ENCODE measurements around the gene TRIM44. TPM values are rescaled to one million over a fixed set of nuclear protein-coding genes. Genes with fewer than 3 reads are reported as not detected.

TRIM44 gene
- total RNA-seq, 5 donors from 2014 or later (not counting 1 experiment from before 2014, with no cell fraction given), result 39.8 to 58.4 (median 51.7) TPM

DNA sequence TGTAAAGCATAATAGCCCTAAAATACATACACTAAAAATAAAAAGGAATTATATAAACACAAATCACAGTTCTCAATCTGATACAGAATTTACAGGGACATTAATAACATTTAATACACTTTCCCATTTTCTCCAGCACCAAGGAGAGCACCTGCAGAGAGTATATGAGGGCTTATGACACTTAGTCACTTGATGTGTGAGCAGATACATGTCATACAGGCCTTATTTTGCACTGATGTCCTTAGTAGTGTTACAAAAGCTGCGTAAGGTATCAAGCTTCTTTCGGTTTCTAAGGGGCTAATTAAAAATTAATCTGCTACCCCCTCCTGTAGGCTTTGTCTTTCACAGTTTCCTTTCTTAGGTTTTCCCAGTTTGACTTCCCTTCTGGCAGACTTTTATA, 61.3 kb downstream of the TRIM44 start:
- ATAC-seq (replicated peaks in 1 of 4), result no peak

GRCh38 chr11:35725885-35726284, 63.3 kb downstream of the TRIM44 start:
- H3K36me3 Mint-ChIP-seq, result peaks cover 65% of the 10 kb centered on the region

More for the DNA sequence above, 61.3 kb downstream of the TRIM44 start:
- peaks cover 4 to 29% of the 10 kb centered on the region in 2 donors for H3K36me3 ChIP-seq (ENCODE audit: control insufficient read depth in 2 of 2, extremely low read depth in 1 of 2, insufficient read depth in 1 of 2, low read length in 1 of 2)
- no peak overlapping the region for H3K27ac ChIP-seq (ENCODE audit: low read length)
- peaks cover 0 to 8% (median 2%) of the 10 kb centered on the region in 3 donors for H3K9me3 Mint-ChIP-seq
- H3K27me3 ChIP-seq (replicated peaks in 1 of 2; ENCODE audit: control insufficient read depth in 2 of 2, extremely low read depth in 1 of 2, insufficient read depth in 2 of 2, low read length in 1 of 2), result no peaks in the 10 kb centered on the region
- DNase-seq, result no peak
- peaks cover 26 to 39% (median 30%) of the 10 kb centered on the region in 3 donors for H3K4me1 Mint-ChIP-seq
- no peak overlapping the region for H3K27ac Mint-ChIP-seq
- no peaks in the 10 kb centered on the region for H3K9me3 ChIP-seq
- no peaks in the 10 kb centered on the region for H3K4me1 ChIP-seq (ENCODE audit: control insufficient read depth in 1 of 2, extremely low read depth in 1 of 2, insufficient read depth in 2 of 2, low read length in 2 of 2)
- ChIA-PET CTCF (no interaction called here), POLR2A (interaction anchor here (0.5 to 0.6 kb wide), 2 partner anchors 1300 to 1678 kb away, joined by 3 to 5 read pairs; no protein-coding TSS in a partner anchor)
- WGBS (ENCODE audit: insufficient coverage), result no CpG with 5 or more reads among the region's 2 CpGs
- peaks cover 49% of the 10 kb centered on the region for H3K36me3 Mint-ChIP-seq
- H3K4me3 Mint-ChIP-seq, result no peak overlapping the region
- no peaks in the 10 kb centered on the region for H3K27me3 Mint-ChIP-seq
- H3K4me3 ChIP-seq (ENCODE audit: control insufficient read depth in 1 of 2, extremely low read depth in 1 of 2, low read length in 1 of 2), result no peak overlapping the region

GRCh38 chr11:35727140-35727539, 64.6 kb downstream of the TRIM44 start:
- DNase-seq (no peak), ATAC-seq (replicated peaks in 1 of 4) (no peak)
- no peaks in the 10 kb centered on the region for H3K4me1 ChIP-seq (ENCODE audit: control insufficient read depth in 1 of 2, extremely low read depth in 1 of 2, insufficient read depth in 2 of 2, low read length in 2 of 2)
- CTCF ChIA-PET, result interaction anchor here (0.5 to 0.6 kb wide), 2 partner anchors 9 to 1544 kb away, joined by 3 to 4 read pairs; no protein-coding TSS in a partner anchor
- H3K36me3 Mint-ChIP-seq, result peaks cover 66% of the 10 kb centered on the region
- H3K4me3 Mint-ChIP-seq, result no peak overlapping the region
- peaks cover 6 to 14% (median 11%) of the 10 kb centered on the region in 3 donors for H3K4me1 Mint-ChIP-seq
- no peak overlapping the region for H3K27ac Mint-ChIP-seq
- no peaks in the 10 kb centered on the region for H3K27me3 Mint-ChIP-seq
- no peak overlapping the region for H3K27ac ChIP-seq (ENCODE audit: low read length)
- WGBS (ENCODE audit: insufficient coverage), result no CpG with 5 or more reads among the region's 1 CpG
- no peak overlapping the region for H3K4me3 ChIP-seq (ENCODE audit: control insufficient read depth in 1 of 2, extremely low read depth in 1 of 2, low read length in 1 of 2)
- H3K9me3 Mint-ChIP-seq, result peaks cover 8 to 12% (median 12%) of the 10 kb centered on the region in 3 donors
- POLR2A ChIA-PET, result no interaction called here
- H3K27me3 ChIP-seq (replicated peaks in 1 of 2; ENCODE audit: control insufficient read depth in 2 of 2, extremely low read depth in 1 of 2, insufficient read depth in 2 of 2, low read length in 1 of 2), result no peaks in the 10 kb centered on the region
- peaks cover 0 to 38% of the 10 kb centered on the region in 2 donors for H3K36me3 ChIP-seq (ENCODE audit: control insufficient read depth in 2 of 2, extremely low read depth in 1 of 2, insufficient read depth in 1 of 2, low read length in 1 of 2)
- peaks cover 3% of the 10 kb centered on the region for H3K9me3 ChIP-seq

More at GRCh38 chr11:35725885-35726284, 63.3 kb downstream of the TRIM44 start:
- no peak for ATAC-seq (replicated peaks in 1 of 4)
- no peak overlapping the region for H3K27ac Mint-ChIP-seq
- Histone ChIP-seq H3K4me1 (ENCODE audit: control insufficient read depth in 1 of 2, extremely low read depth in 1 of 2, insufficient read depth in 2 of 2, low read length in 2 of 2) (no peaks in the 10 kb centered on the region), H3K27me3 (replicated peaks in 1 of 2; ENCODE audit: control insufficient read depth in 2 of 2, extremely low read depth in 1 of 2, insufficient read depth in 2 of 2, low read length in 1 of 2) (no peaks in the 10 kb centered on the region), H3K4me3 (ENCODE audit: control insufficient read depth in 1 of 2, extremely low read depth in 1 of 2, low read length in 1 of 2) (no peak overlapping the region), H3K9me3 (peaks cover 3% of the 10 kb centered on the region), H3K36me3 (ENCODE audit: control insufficient read depth in 2 of 2, extremely low read depth in 1 of 2, insufficient read depth in 1 of 2, low read length in 1 of 2) (peaks cover 1 to 38% of the 10 kb centered on the region in 2 donors), H3K27ac (ENCODE audit: low read length) (no peak overlapping the region)
- WGBS (ENCODE audit: insufficient coverage), result 100% methylated on average over 1 of the region's 2 CpGs
- H3K27me3 Mint-ChIP-seq, result no peaks in the 10 kb centered on the region
- no peak for DNase-seq
- peaks cover 8 to 12% (median 9%) of the 10 kb centered on the region in 3 donors for H3K9me3 Mint-ChIP-seq
- peaks cover 15 to 24% (median 19%) of the 10 kb centered on the region in 3 donors for H3K4me1 Mint-ChIP-seq
- H3K4me3 Mint-ChIP-seq, result no peak overlapping the region
- POLR2A ChIA-PET, result no interaction called here
- CTCF ChIA-PET, result no interaction called here

- peaks cover 3% of the 10 kb centered on the region for H3K9me3 ChIP-seq
- H3K36me3 Mint-ChIP-seq, result peaks cover 84% of the 10 kb centered on the region
- H3K27me3 ChIP-seq (replicated peaks in 1 of 2; ENCODE audit: control insufficient read depth in 2 of 2, extremely low read depth in 1 of 2, insufficient read depth in 2 of 2, low read length in 1 of 2), result no peaks in the 10 kb centered on the region
- no peak overlapping the region for H3K27ac ChIP-seq (ENCODE audit: low read length)
- peaks cover 0 to 38% of the 10 kb centered on the region in 2 donors for H3K36me3 ChIP-seq (ENCODE audit: control insufficient read depth in 2 of 2, extremely low read depth in 1 of 2, insufficient read depth in 1 of 2, low read length in 1 of 2)
- no peak overlapping the region for H3K4me3 Mint-ChIP-seq
- POLR2A ChIA-PET, result interaction anchor here in 1 of 2 donors (0.6 kb wide), 1 partner anchor 72 kb away, joined by 3 read pairs; no protein-coding TSS in a partner anchor
- peaks cover 12 to 13% (median 12%) of the 10 kb centered on the region in 3 donors for H3K9me3 Mint-ChIP-seq
- H3K27me3 Mint-ChIP-seq, result no peaks in the 10 kb centered on the region
- H3K4me3 ChIP-seq (ENCODE audit: control insufficient read depth in 1 of 2, extremely low read depth in 1 of 2, low read length in 1 of 2), result no peak overlapping the region
- ATAC-seq (replicated peaks in 1 of 4) (no peak), DNase-seq (no peak)
- CTCF ChIA-PET, result interaction anchor here in 1 of 2 donors (0.7 kb wide), 1 partner anchor 15 kb away, joined by 9 read pairs; no protein-coding TSS in a partner anchor
- H3K27ac Mint-ChIP-seq, result no peak overlapping the region
- peaks cover 0 to 6% of the 10 kb centered on the region in 2 experiments for H3K4me1 ChIP-seq (ENCODE audit: control insufficient read depth in 1 of 2, extremely low read depth in 1 of 2, insufficient read depth in 2 of 2, low read length in 2 of 2)
- H3K4me1 Mint-ChIP-seq, result peaks cover 17 to 20% (median 17%) of the 10 kb centered on the region in 3 donors
Observed at GRCh38 chr11:35730254-35730653, 67.7 kb downstream of the TRIM44 start.

- no peak overlapping the region for H3K4me3 Mint-ChIP-seq
- peaks cover 4 to 7% of the 10 kb centered on the region in 2 donors for H3K36me3 ChIP-seq (ENCODE audit: control insufficient read depth in 2 of 2, extremely low read depth in 1 of 2, insufficient read depth in 1 of 2, low read length in 1 of 2)
- POLR2A ChIA-PET, result no interaction called here
Observed at GRCh38 chr11:35734669-35735410, 72.3 kb downstream of the TRIM44 start.

DNA sequence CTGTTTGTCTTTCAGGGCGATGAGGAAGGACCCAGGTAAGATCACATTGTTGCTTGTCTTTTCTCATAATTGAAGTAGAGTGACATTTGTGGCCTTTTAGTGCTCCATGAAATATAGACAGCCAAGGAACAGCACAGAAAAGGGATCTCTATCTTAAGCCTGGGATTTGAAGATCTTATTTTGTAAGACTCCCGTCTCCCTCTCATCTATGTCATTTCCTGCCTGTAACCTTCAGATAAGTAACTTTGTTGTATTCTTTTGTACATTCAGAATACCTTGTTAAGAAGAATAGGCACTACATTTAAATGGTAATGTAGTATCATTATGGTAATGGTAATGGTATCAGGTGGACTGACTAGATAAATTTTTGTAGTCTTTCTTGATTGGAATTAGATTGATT, 72.8 kb downstream of the TRIM44 start:
- Mint-ChIP-seq H3K27ac (peak overlapping the region in 1 of 2 donors; percentile 29), H3K27me3 (no peaks in the 10 kb centered on the region), H3K4me1 (peaks cover 42 to 53% (median 49%) of the 10 kb centered on the region in 3 donors), H3K36me3 (peaks cover 68% of the 10 kb centered on the region), H3K9me3 (peaks cover 0 to 5% (median 2%) of the 10 kb centered on the region in 3 donors), H3K4me3 (no peak overlapping the region)
- Histone ChIP-seq H3K27ac (ENCODE audit: low read length) (no peak overlapping the region), H3K4me1 (ENCODE audit: control insufficient read depth in 1 of 2, extremely low read depth in 1 of 2, insufficient read depth in 2 of 2, low read length in 2 of 2) (peaks cover 0 to 11% of the 10 kb centered on the region in 2 experiments), H3K27me3 (replicated peaks in 1 of 2; ENCODE audit: control insufficient read depth in 2 of 2, extremely low read depth in 1 of 2, insufficient read depth in 2 of 2, low read length in 1 of 2) (no peaks in the 10 kb centered on the region), H3K4me3 (ENCODE audit: control insufficient read depth in 1 of 2, extremely low read depth in 1 of 2, low read length in 1 of 2) (no peak overlapping the region), H3K9me3 (no peaks in the 10 kb centered on the region), H3K36me3 (ENCODE audit: control insufficient read depth in 2 of 2, extremely low read depth in 1 of 2, insufficient read depth in 1 of 2, low read length in 1 of 2) (peaks cover 4 to 7% of the 10 kb centered on the region in 2 donors)
- WGBS (ENCODE audit: insufficient coverage), result no CpG with 5 or more reads among the region's 2 CpGs
- DNase-seq (no peak), ATAC-seq (replicated peaks in 1 of 4) (no peak)
- POLR2A ChIA-PET, result no interaction called here
- CTCF ChIA-PET, result no interaction called here

More at GRCh38 chr11:35734669-35735410, 72.3 kb downstream of the TRIM44 start:
- ATAC-seq (replicated peaks in 1 of 4) (no peak), DNase-seq (no peak)
- Histone ChIP-seq H3K4me1 (ENCODE audit: control insufficient read depth in 1 of 2, extremely low read depth in 1 of 2, insufficient read depth in 2 of 2, low read length in 2 of 2) (peaks cover 0 to 8% of the 10 kb centered on the region in 2 experiments), H3K9me3 (peaks cover 3% of the 10 kb centered on the region), H3K4me3 (ENCODE audit: control insufficient read depth in 1 of 2, extremely low read depth in 1 of 2, low read length in 1 of 2) (no peak overlapping the region), H3K27ac (ENCODE audit: low read length) (no peak overlapping the region), H3K27me3 (replicated peaks in 1 of 2; ENCODE audit: control insufficient read depth in 2 of 2, extremely low read depth in 1 of 2, insufficient read depth in 2 of 2, low read length in 1 of 2) (no peaks in the 10 kb centered on the region)
- WGBS (ENCODE audit: insufficient coverage), result no CpG with 5 or more reads among the region's 2 CpGs
- H3K4me1 Mint-ChIP-seq, result peaks cover 38 to 47% (median 43%) of the 10 kb centered on the region in 3 donors
- CTCF ChIA-PET, result interaction anchor here in 1 of 2 donors (1.0 kb wide), 1 partner anchor 13 kb away, joined by 3 read pairs; no protein-coding TSS in a partner anchor
- peaks cover 4 to 6% (median 5%) of the 10 kb centered on the region in 3 donors for H3K9me3 Mint-ChIP-seq
- H3K27ac Mint-ChIP-seq, result peak overlapping the region in 1 of 2 donors; percentile 29
- no peaks in the 10 kb centered on the region for H3K27me3 Mint-ChIP-seq
- peaks cover 74% of the 10 kb centered on the region for H3K36me3 Mint-ChIP-seq

All from T-cell (primary cell).